Smooth muscle cell (in vitro differentiated cells): ENCODE data around the gene PSMA3. TPM values are rescaled to one million over a fixed set of nuclear protein-coding genes. Genes with fewer than 3 reads are reported as not detected.

Source experiments
- DNase-seq: peaks from one replicate; lab custom pipeline; 2025; ENCODE audit not compliant: unreplicated experiment; lab: John Stamatoyannopoulos, UW
- H2AFZ ChIP-seq: fragments of 200-600 bp; sonication (generic); 2 replicates; pipeline ENCODE4 v1.6.0; 2016; ENCODE audit warnings: antibody characterized with exemption, low read depth, mild to moderate bottlenecking
- H3F3A ChIP-seq: fragments of 200-600 bp; sonication (generic); 2 replicates; pipeline ENCODE4 v1.6.0; 2017; ENCODE audit warnings: antibody characterized with exemption, low read depth
- H3K27ac ChIP-seq: fragments of 200-600 bp; sonication (generic); 2 replicates; pipeline ENCODE4 v1.5.1; 2016; ENCODE audit warnings: low read depth, mild to moderate bottlenecking
- H3K27me3 ChIP-seq: fragments of 200-600 bp; sonication (generic); 2 replicates; pipeline ENCODE4 v1.6.1; 2016; ENCODE audit warnings: low read depth, mild to moderate bottlenecking
- H3K36me3 ChIP-seq: fragments of 200-600 bp; sonication (generic); 2 replicates; pipeline ENCODE4 v1.5.1; 2016; ENCODE audit warnings: low read depth
- H3K4me1 ChIP-seq: fragments of 200-600 bp; sonication (generic); 2 replicates; pipeline ENCODE4 v1.5.1; 2016; ENCODE audit warnings: low read depth
- H3K4me2 ChIP-seq: fragments of 200-600 bp; sonication (generic); 2 replicates; pipeline ENCODE4 v1.6.0; 2016; ENCODE audit warnings: mild to moderate bottlenecking
- H3K4me3 ChIP-seq: fragments of 200-600 bp; sonication (generic); 2 replicates; pipeline ENCODE4 v1.5.1; 2016; ENCODE audit warnings: mild to moderate bottlenecking
- H3K79me2 ChIP-seq: fragments of 200-600 bp; sonication (generic); 2 replicates; pipeline ENCODE4 v1.6.0; 2016; ENCODE audit warnings: low read depth, mild to moderate bottlenecking
- H3K9ac ChIP-seq: fragments of 200-600 bp; sonication (generic); 2 replicates; pipeline ENCODE4 v1.6.0; 2016; ENCODE audit warnings: low read depth
- H3K9me3 ChIP-seq: fragments of 200-600 bp; sonication (generic); replicated peaks from 2 replicates; pipeline ENCODE4 v1.5.1; 2016; ENCODE audit warnings: low read depth
- H4K20me1 ChIP-seq: fragments of 200-600 bp; sonication (generic); 2 replicates; pipeline ENCODE4 v1.6.0; 2016; ENCODE audit warnings: low read depth
- CTCF ChIP-seq: fragments of 200-600 bp; sonication (generic); IDR thresholded peaks from 2 replicates; pipeline ENCODE4 v1.5.1; 2017; ENCODE audit warnings: borderline replicate concordance, mild to moderate bottlenecking, antibody characterized with exemption; ENCODE audit not compliant: insufficient read depth, poor library complexity, severe bottlenecking
- WGBS: methylation state at CpG from one replicate; pipeline ENCODE4 v1.1.7; 2016; ENCODE audit warnings: low lambda C conversion rate; 5-methylcytosine and 5-hydroxymethylcytosine counted together
- polyA plus RNA-seq: library from polyadenylated mRNA; unstranded; fragments of >200 nt; fragmentation: Nextera tagmentation; extraction: Ambion mirVana; gene quantifications from 2 replicates; pipeline ENCODE4 v1.2.1, GENCODE V29; 2016
- total RNA-seq: library from RNA; depleted of rRNA; stranded (reverse); fragments of >200 nt; gene quantifications from 2 replicates; pipeline ENCODE4 v1.2.3, GENCODE V29; 2014

The PSMA3 gene
- total RNA-seq (133 and 139 TPM in 2 replicates), polyA plus RNA-seq (181 and 189 TPM in 2 replicates)

- peaks cover 46% of the 10 kb centered on the region for H3K79me2 ChIP-seq
- under 1% methylated on average over 50 of the region's 50 CpGs for WGBS
- peak within 1 kb of the TSS; percentile 88 for H2AFZ ChIP-seq
- no peaks in the 10 kb centered on the region for H3K36me3 ChIP-seq
- no peaks in the 10 kb centered on the region for H3K27me3 ChIP-seq
- H3F3A ChIP-seq: peaks cover 17% of the 10 kb centered on the region
- TF ChIP-seq CTCF: no peak
- DNase-seq: peak; percentile 81
- no peaks in the 10 kb centered on the region for H3K9me3 ChIP-seq
- H3K4me1 ChIP-seq: peaks cover 16% of the 10 kb centered on the region
- H3K4me3 ChIP-seq: peak within 1 kb of the TSS; percentile 88
- peak within 1 kb of the TSS; percentile 94 for H3K27ac ChIP-seq
- peaks cover 43% of the 10 kb centered on the region for H4K20me1 ChIP-seq
- H3K4me2 ChIP-seq: peak within 1 kb of the TSS; percentile 91
- H3K9ac ChIP-seq: peak within 1 kb of the TSS; percentile 97
Measured at GRCh38 chr14:58244556-58245387, at the start of gene PSMA3. TSS of gene PSMA3 (plus strand) at chr14:58244843. CDS start at chr14:58244921, 78 bp downstream.

GRCh38 chr14:58196198-58196597 lies 48.4 kb upstream of the PSMA3 start:
- H3K27ac ChIP-seq: no peak overlapping the region
- no peaks in the 10 kb centered on the region for H3F3A ChIP-seq
- H3K9ac ChIP-seq: no peak overlapping the region
- no peak overlapping the region for H2AFZ ChIP-seq
- no peaks in the 10 kb centered on the region for H3K27me3 ChIP-seq
- peaks cover 18% of the 10 kb centered on the region for H3K79me2 ChIP-seq
- H3K4me3 ChIP-seq: no peak overlapping the region
- no peak for TF ChIP-seq CTCF
- H3K4me1 ChIP-seq: peaks cover 12% of the 10 kb centered on the region
- H3K4me2 ChIP-seq: no peak overlapping the region
- no peak for DNase-seq
- WGBS: 84% methylated on average over 1 of the region's 1 CpG
- no peaks in the 10 kb centered on the region for H3K9me3 ChIP-seq
- no peaks in the 10 kb centered on the region for H4K20me1 ChIP-seq
- H3K36me3 ChIP-seq: no peaks in the 10 kb centered on the region

DNA sequence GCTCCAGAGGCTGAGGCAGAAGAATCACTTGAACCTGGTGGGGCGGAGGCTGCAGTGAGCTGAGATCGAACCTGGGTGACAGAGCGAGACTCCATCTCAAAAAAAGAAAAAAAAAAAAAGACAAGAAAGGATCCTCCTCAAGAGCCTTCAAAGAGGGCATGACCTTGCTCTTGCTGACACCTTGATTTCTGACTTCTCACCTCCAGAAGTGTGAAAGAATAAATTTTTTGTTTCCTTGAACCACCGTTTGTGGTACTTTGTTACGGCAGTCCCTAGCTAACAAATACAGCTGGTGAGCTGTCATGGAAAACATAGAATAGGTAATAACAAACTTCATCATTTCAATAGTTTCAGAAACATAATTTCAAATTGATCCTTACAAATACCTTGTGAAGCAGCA lies 46.6 kb upstream of the PSMA3 start:
- no peaks in the 10 kb centered on the region for H3K27me3 ChIP-seq
- TF ChIP-seq CTCF: no peak
- peaks cover 7% of the 10 kb centered on the region for H4K20me1 ChIP-seq
- no peak overlapping the region for H2AFZ ChIP-seq
- H3K4me3 ChIP-seq: no peak overlapping the region
- DNase-seq: no peak
- H3K79me2 ChIP-seq: peaks cover 36% of the 10 kb centered on the region
- peaks cover 16% of the 10 kb centered on the region for H3K4me1 ChIP-seq
- H3K9me3 ChIP-seq: no peaks in the 10 kb centered on the region
- no peak overlapping the region for H3K9ac ChIP-seq
- no peak overlapping the region for H3K4me2 ChIP-seq
- H3F3A ChIP-seq: no peaks in the 10 kb centered on the region
- 93% methylated on average over 5 of the region's 5 CpGs for WGBS
- no peaks in the 10 kb centered on the region for H3K36me3 ChIP-seq
- H3K27ac ChIP-seq: no peak overlapping the region
